ENCODE data around the gene SNX18.

The SNX18 gene

DNA sequence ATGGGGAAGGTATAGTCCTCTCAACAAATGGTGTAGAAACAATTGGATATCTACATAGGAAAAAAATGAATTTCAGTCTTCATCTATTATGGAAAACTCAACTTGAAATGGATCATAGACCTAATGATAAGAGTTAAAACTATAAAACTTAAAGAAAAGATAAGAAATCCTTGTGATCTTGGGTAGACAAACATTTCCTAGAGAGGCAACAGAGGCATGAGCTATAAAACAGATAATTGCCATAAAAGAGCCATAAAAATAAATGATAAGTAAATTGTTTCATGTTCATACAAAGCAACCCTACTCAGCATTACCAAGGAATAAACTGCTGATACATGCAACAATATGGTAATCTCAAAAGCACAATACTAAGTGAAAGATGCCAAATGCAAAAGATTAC is 76.2 kb downstream of the SNX18 start:
- Histone ChIP-seq H3K9ac (ENCODE audit: low read length) (no peak overlapping the region), H3K27me3 (ENCODE audit: control insufficient read depth, insufficient read depth, low read length) (no peaks in the 10 kb centered on the region), H3K4me3 (ENCODE audit: low read length) (no peak overlapping the region), H3K9me3 (ENCODE audit: control insufficient read depth, low read depth, low read length) (no peaks in the 10 kb centered on the region), H3K36me3 (ENCODE audit: control insufficient read depth, low read depth, low read length) (no peaks in the 10 kb centered on the region), H3K4me1 (ENCODE audit: control insufficient read depth, low read depth, low read length) (no peaks in the 10 kb centered on the region), H3K27ac (ENCODE audit: low read length) (no peak overlapping the region)

DNA sequence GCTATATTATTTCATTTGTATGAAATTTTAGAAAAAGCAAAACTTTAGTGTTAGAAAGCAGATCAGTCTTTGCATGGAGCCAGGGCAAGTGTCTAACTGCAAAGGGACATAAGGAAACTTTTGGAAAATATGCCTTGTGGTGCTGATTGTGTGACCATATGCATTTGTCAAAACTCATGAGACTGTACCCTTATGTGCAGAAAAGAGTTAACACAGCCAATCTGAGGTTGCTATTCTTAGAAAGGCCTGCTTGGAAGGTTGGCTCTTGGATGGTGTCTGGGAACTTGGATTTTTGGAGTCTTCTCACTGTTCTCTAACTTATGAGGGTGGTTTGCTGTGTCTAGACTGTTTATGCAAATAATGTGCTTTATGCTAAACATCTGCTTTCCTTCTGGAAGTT is 76.6 kb downstream of the SNX18 start:
- H3K4me1 ChIP-seq (ENCODE audit: control insufficient read depth, low read depth, low read length), result no peaks in the 10 kb centered on the region
- no peak overlapping the region for H3K9ac ChIP-seq (ENCODE audit: low read length)
- H3K4me3 ChIP-seq (ENCODE audit: low read length), result no peak overlapping the region
- no peaks in the 10 kb centered on the region for H3K27me3 ChIP-seq (ENCODE audit: control insufficient read depth, insufficient read depth, low read length)
- no peaks in the 10 kb centered on the region for H3K36me3 ChIP-seq (ENCODE audit: control insufficient read depth, low read depth, low read length)
- no peaks in the 10 kb centered on the region for H3K9me3 ChIP-seq (ENCODE audit: control insufficient read depth, low read depth, low read length)
- no peak overlapping the region for H3K27ac ChIP-seq (ENCODE audit: low read length)

DNA sequence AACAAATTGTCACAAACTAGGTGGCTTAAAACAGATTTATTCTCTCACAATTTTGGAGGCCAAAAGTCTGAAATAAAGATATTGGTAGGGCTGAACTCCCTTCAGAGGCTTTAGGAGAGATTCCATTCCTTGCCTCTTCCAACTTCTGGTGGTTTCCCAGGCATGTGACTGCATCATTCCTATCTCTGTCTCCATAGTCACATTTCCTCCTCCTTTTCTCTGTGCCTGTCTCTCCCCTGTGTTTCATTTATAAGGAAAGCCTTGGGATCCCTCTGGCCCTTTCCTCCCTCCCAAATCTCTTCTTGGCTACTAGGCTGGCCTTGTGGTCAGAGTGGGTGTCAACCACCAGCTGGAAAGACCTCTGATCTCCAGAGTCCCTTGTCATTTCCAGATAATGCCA is 78.2 kb downstream of the SNX18 start:
- H3K4me3 ChIP-seq (ENCODE audit: low read length), result no peak overlapping the region
- no peaks in the 10 kb centered on the region for H3K9me3 ChIP-seq (ENCODE audit: control insufficient read depth, low read depth, low read length)
- no peaks in the 10 kb centered on the region for H3K27me3 ChIP-seq (ENCODE audit: control insufficient read depth, insufficient read depth, low read length)
- H3K36me3 ChIP-seq (ENCODE audit: control insufficient read depth, low read depth, low read length), result no peaks in the 10 kb centered on the region
- H3K27ac ChIP-seq (ENCODE audit: low read length), result no peak overlapping the region
- no peak overlapping the region for H3K9ac ChIP-seq (ENCODE audit: low read length)
- no peaks in the 10 kb centered on the region for H3K4me1 ChIP-seq (ENCODE audit: control insufficient read depth, low read depth, low read length)

Measured in iPS-18a (cell line).